ENCODE measurements around the gene SF3B6.
"Not testable (repeated sequence)": the region's sequence is repeated elsewhere in the genome, so short reads cannot be mapped to it uniquely, and the experiment has no call there.

The SF3B6 gene

DNA sequence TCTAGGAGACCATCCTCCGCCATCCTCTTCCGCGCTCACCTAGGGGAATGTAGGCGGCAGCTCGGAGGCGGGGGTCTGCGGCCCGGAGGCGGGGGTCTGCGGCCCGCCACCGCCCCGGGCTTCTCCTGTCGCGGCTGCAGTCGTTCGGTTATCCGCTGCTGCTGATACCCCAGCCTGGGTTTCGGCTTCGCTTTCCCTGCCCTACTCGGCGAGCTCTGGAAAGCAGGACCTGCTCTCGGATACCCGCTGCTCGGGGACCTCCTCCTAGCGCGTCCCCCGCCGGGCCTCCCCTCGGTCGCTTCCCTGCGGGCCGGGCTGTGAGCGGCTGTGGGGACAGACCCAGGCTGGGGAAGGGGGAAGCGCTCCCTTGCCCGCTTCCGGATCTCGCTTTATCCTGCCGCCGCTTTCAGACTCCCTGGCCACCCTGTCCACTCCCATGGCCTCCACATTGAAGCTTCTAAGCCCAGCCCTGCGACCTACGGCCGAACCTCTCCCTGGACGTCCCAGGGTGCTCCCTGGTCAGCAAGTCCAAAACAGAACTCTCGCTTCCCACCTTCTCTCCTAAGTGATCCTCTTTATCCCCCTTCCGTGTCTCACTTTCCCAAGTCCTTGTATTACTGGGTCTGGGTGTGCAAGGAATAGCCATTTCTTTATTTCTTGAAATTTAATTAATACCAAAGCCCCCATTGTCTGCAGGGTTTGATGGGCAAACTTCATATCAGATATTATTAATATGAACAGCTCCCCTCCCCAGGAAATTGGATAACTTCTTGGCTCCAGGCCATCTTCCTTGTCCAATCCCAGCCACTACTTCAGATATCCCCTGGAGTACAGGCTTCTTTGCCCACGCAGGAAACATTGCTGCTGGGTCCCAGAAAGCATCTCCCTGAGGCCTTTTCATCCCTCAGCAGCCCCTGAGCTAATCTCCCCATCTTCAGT is 25.8 kb downstream of the SF3B6 start:
- peak; percentile 61 for DNase-seq

DNA sequence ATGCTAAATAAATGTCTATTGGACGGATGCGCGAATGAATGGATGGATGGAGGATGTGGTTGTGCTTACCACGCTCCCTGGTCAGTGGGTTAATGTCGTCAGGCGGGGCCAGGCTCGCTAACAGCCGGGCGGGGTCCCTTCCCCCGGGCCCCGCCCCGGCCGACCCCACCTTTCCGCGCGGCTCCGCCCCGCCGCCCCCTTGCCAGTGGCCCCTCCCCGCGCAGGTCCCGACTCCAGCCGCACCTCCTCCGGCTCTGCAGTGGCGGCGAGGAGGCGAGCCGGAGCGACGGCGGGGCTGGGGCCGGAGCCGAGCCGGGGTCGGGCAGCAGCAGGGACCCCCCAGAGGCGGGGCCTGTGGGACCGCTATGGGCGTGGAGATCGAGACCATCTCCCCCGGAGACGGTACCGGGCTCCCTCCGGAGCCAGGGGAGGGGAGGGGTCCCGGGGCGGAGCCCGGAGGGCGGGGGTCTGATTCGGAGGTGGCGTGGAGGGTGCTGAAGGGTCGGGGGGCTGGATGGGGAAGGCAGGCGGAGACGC is 26.6 kb downstream of the SF3B6 start, which contains the start of gene FKBP1B:
Gene FKBP1B (plus strand): TSS at position 257 of the 537 bp plus-strand sequence. CDS start 109 bp downstream, at position 366.
- DNase-seq = peak; percentile 84

DNA sequence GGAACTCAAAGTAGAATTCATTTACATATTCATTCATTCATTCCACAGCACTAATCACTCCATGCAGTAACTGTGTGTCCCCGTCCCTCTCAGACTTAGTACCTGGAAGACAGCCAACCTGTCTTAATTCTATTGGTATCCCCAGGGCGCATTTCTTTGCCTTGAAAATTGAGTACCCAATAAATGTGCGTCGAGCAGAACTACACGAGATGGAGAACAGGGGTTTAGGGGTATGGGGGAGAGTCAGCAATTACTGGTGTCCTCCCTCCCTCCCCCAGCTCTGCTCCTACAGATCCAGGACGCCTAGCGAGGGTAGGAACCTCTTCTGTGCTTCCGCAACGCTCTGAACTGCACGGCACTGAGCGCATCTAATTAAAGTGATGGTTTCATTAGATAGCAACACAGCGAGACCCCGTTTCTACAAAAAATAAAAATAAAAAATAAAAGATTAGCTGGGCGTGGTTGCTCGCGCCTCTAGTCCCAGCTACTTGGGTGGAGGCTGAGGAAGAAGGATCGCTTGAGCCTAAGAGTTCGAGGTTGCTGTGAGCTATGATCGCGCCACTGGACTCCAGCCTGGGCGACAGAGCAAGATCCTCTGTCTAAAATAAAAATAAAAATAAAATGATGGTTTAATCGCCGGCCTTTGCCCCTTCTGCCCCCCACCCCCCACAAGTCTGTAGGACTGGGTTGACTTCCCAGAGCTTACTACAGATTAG is 27.2 kb downstream of the SF3B6 start:
- DNase-seq = no peak

DNA sequence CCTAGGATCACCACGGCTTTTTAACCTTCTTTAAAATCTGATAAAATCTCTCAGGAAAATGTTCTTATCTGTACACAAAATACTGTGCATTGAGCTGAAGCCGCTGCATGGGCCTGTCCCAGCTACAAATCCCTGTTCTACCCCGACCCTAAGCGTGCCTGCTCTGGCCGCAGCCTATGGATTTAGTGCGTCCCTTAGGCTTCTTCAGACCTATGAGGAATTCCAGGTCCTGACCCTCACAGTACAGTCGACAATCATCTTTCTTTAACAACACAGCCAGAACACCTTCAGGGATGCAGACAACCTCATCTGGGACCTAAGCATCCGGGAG is 28.5 kb downstream of the SF3B6 start:
- no peak for DNase-seq

DNA sequence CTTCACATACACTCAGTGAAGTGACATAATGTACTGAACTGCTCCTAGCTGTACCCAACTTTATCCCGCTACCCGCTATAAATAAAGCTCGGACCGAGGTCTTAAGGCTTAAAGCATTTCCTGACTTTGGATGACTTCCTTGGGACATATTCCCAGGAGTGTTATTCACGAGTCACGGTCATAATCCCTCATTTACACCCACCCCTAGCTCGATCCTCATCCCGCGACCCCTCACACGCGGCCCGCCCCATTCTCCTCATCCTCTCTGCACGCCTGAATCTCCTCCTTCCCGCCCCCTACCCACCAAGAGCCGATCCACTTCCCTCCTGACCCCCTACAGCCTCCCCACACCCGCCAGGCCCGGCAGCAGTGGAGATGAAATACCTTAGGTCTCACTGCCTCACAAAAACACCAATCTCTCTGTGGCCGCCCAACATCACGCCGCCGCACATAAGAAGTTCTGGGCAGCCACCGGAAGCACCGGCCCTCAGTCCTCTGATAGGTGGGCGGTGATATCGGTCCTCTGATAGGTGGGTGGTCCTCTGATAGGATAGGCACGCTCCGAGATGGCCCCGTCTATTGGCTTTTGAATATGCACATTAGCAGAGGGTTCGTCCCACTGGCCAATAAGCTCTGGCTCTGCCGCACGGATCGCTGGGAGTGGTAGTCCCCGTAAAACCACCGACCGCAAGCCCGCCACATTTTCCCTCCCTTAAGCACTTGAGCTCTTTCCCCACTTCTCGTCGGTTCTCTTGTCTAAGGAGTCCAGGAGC is 29.0 kb downstream of the SF3B6 start, which contains the start of gene WDCP:
Gene WDCP (minus strand): TSS at position 462 of the 773 bp plus-strand sequence. CDS start 7,897 bp downstream, outside the sequence.
- DNase-seq = peak; percentile 93

DNA sequence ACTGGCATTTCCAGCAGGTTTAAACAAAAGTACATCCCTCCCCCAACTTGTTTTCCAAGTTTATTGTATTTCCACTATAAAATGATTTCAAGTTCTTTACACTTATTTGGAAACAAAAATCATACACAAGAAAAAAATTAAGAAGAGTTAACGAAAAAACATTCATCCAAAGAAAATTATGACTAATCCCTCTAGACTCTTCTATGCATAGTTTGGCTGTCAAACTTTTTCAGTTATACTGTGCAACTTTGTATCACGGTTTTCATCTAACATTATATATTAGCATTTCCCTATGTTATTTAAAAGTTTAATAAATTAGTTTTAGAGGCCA is 29.6 kb downstream of the SF3B6 start:
- DNase-seq = no peak

DNA sequence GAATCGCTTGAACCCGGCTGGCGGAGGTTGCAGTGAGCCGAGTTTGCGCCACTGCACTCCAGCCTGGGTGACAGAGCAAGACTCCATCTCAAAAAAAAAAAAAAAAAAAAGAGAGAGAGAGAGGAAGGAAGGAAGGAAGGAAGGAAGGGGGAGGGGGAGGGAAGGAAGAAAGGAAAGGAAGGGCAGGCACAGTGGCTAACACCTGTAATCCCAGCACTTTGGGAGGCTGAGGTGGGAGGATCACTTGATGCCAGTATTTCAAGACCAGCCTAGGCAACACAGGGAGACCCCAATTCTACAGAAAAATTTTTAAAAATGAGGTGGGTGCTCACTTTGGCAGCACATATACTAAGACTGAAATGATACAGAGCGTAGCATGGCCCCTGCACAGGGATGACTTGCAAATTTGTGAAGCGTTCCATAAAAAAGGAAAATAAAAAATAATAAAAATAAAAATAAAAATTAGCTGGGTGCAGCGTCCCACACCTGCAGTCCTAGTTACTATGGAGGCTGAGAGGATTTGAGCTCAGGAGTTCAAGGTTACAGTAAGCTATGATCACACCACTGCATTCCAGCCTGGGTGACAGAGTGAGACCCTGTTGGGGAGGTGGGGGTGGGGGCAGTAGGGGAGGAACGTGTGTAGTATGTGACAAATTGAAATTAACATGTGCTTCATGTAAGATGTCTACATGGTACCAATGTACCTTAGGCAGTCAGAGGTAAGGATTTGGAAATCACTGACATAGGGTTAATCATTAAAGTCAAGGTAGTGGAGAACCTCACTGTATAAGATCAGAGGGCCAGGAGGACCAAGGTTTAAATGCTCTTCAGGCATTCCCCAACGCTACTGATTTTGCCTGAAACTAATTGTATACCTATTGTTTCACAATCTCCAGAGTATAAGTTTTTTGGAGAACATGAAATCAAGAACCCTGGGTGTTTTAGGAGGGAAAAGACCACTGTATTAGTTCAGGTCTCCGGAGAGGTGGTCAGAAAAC is 30.3 kb downstream of the SF3B6 start:
- DNase-seq = no peak

DNA sequence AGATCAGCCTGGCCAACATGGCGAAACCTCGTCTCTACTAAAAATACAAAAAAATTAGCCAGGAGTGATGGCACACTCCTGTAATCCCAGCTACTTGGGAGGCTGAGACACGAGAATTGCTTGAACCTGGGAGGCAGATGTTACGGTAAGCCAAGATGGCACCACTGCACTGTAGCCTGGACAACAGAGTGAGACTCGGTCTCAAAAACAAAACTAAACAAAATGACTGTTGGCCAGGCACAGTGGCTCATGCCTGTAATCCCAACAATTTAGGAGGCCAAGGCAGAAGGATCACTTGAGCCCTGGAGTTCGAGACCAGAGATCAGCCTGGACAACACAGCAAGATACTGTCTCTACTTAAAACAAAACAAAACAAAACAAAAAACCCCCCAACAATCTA is 33.0 kb downstream of the SF3B6 start:
- not testable (repeated sequence) for DNase-seq

DNA sequence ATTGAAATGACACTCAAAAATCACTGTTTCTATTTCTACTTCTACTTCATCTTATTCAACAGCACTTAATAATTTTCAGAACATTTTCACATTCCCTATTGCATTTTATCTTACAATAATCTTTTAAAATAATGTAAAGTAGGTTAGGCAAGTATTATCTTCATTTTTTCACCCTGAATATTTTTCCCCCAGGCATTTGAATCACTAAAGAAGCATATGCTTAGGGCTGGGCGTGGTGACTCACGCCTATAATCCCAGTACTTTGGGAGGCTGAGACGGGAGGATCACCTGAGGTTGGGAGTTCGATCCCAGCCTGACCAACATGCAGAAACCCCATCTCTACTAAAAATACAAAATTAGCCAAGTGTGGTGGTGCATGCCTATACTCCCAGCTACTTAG is 35.6 kb downstream of the SF3B6 start:
- DNase-seq = no peak

DNA sequence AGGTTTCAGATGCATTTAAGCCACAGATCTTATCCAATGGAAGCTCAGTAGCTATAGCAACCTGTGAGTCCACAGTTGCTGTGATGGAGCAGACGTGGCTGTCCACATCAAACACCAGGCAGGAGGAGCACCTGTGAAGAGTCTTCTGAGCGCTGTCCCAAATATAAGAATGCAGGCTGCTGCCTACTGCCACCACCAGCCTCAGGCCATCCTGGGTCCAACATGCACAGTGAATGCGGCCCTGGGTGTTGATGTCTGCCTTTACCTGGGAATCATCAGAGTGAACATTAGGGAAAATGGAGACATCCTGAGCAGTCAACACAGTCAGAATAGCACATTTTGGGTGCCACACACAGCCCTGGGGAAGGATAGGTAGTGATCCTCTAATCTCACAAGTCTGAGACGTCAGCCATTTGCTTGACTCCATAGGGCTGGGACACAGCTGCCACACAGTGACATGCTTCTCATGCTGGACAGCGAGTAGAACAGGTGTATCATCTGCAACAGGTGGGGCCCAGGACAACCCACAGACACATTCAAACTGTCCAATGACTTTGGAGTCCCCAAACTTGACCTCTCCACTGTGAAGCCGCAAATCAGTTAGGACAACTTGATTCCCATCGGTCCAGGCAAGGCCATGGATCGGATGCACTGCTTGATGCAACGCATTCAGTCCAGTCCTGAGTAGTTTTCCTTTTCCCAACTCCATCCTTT is 37.2 kb downstream of the SF3B6 start:
- DNase-seq = no peak

DNA sequence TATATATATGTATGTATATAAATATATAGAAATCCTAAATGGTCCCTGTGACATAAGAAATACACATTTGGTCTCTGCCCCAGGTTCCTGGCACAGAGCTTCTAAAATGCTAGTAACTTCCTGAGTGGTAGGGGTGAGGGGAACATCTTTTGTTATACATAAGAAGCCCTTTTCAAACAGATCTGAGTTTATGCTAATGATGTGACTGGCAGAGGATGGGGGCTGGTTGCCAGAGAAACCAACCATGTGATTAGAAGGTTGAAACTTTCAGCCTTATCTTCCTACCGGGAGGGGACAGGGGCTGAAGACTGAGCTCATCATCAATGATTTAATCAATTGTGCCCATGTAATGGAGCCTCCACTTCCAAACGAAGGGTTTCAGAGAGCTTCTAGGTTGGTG is 49.9 kb downstream of the SF3B6 start:
- DNase-seq = peak; percentile 12

DNA sequence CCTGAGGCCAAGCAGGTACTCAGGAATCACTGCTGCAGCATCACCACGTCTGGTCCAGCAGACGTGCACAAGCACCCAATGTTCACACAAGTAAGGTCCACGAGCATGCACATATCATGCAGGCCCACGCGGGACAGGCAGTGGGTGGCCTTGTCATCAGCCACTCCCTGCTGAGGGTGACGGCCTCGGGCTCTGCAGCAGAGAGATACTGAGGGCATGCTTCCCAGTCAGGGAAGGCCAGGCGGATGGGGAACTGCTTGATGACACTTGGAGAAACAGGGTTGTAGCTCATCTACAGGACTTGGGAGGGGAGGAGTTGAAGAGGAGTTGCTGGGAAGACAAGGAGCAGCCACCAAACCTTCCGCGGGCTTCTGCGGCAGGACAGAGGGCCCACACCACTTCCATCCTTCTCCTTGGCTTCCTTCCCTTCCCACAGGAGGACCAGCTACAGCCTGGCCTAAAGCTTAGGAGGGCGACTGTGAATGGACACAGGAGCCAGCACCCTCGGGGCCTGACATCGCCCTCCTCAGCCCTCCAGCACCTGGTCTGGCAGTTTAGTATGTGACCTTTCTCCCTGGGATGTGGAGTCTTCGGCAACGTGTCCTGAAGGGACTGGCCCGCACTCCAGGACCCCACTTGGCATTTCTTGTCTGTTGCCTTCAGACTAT is 51.0 kb downstream of the SF3B6 start:
- DNase-seq = peak; percentile 48

DNA sequence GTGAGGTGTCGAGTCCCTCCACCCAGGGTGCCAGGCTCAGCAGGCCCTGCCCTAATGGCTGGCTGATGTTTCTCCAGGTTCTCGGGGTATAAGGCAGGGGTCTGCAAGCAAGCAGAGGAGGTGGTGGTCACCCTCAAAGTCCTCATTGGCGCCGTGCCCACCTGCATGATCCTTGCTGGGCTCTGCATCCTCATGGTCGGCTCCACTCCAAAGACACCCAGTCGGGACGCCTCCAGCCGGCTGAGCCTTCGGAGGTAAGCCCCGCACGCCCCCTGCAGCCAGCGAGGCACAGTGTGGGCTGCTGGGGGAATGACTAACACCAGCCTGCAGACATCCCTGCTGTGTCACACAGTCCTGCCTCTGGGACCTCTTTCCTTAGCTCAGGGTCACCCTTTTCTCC is 52.1 kb downstream of the SF3B6 start:
- peak; percentile 34 for DNase-seq

DNA sequence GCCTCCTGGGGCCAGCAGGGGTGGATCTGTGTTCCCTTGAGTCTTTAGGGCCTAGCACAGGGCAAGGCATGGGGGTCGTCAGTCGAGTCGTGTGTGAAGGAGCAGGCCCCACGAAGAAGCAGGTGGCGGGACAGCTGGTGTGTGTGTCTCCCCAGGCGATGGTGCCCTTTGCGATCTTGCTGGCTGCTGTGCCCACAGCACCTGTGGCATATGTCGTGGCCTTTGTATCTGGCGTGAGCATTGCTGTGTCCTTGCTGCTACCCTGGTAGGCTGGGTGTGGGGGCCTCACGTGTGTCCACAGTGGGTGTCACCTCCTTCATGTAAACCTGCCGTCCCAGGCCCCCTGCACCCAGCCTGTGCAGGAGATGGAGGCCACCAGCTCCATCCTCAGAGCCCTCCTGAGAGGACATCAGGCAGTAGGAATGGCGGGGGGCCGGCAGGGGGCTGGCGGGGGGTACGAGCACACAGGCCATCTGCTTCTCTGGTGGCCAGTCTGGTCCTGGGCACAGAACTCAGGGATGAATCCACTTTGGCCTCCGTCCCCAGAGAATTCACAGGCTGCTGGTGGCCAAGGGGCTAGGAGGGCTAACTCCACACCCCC is 53.1 kb downstream of the SF3B6 start:
- no peak for DNase-seq

DNA sequence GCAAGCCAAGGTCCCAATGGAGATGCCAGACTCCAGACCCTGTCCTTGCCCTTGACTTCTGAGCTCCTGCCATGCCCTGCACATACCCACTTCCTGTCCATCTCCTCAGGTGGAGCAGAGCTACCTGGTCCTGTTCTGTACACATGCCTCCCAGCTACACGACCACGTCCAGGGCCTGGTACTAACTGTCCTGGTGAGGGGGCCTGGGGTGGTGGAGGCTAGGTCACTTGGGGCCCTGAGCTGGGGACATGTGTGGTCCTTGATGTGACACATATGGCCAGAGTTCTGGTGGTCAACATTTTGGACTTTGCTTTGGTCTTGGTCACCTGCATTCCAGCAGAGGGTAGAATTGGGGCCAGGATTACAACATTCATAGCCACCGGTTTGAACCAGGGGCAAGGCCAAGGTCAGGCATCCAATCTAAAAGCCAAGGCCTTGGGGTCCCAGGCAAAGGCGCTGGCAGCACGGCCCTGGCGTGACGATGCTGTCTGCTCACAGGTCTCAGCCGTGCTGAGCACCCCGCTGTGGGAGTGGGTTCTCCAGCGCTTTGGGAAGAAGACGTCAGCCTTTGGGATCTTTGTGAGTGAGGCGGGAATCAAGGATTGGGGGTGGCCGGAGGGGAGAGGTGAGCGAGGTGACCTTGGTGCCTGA is 53.7 kb downstream of the SF3B6 start:
- DNase-seq = peak; percentile 36

DNA sequence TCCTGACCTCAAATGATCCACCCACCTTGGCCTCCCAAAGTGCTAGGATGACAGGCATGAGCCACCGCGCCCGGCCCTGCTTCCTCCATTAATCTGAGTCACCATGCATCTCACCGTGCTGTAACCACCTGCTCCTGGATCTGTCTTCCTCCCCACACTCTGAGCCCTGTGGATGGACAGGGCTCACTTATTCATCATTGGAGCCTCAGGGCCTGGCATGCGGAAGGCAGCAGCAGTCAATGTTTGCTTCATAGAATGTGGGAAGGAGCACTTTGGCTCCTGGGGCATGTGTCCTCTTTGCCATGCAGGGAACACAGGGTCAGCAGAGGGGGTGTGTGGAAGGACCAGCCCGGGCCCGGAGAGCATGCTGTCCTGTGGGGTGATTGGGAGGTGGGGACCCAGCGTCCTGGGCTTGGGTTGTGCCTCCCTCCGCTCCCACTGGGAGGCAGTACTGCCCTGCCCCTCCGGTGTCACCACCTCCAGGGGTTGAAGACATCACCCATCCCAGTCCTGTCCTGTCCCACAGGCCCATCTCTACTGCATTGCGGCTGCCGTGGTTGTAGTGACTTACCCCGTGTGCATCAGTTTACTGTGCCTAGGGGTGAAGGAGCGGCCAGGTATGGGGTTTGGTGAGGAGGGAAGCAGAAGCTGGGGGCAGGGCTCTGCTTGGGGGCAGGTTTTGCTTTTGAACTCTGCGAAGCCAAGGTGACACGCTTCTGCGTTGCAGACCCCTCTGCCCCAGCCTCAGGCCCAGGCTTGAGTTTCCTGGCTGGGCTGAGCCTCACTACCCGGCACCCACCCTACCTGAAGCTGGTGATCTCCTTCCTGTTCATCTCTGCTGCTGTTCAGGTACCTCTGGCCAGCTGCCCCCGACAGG is 54.8 kb downstream of the SF3B6 start:
- DNase-seq = peak; percentile 59

DNA sequence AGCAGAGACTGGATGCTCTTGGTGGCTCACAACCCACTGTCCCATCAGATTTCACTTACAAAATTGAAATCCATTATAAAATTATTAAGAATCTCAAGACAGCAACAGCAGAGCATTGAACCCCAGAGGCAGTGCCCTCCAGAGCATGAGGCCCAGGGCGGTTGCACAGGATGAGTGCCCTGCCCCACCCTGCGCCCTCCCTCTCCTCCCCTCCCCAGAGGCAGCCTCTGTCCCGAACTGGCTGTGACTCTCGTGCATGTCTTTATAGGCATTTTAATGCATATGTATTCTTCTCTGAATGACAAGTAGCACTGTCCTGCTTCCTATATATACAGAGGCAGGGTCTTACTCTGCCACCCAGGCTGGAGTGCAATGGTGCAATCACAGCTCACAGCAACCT is 55.9 kb downstream of the SF3B6 start:
- peak; percentile 39 for DNase-seq

DNA sequence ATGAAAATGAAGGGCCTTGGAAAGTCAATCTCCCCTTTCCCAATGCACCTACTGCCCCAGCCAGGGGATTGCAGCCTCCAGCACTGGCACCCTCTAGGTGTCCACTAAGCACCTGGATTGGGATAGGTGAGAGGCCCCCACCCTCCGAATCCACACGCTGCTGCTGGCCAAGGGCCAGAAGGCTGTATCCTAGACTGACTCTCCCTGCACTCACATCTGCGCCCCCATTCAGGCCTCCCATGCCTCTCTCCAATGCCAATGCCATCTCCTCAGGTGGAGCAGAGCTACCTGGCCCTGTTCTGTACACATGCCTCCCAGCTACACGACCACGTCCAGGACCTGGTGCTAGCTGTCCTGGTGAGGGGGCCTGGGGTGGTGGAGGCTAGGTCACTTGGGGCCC is 56.4 kb downstream of the SF3B6 start:
- DNase-seq = peak; percentile 42

All from activated CD8-positive, alpha-beta memory T cell treated with anti-CD3 and anti-CD28 coated beads, Interleukin-2, amount 50 U/mL, for 48 hours (primary cell).